H1 (cell line): ENCODE data around the gene WDR64. TPM values are rescaled to one million over a fixed set of nuclear protein-coding genes. Genes with fewer than 3 reads are reported as not detected.

Source experiments
- CTCF ChIA-PET: fragments of 300-600 bp; sonication (Branson Sonifier 250); formaldehyde crosslinking; loops from one replicate; lab custom pipeline; 2021; ENCODE audit not compliant: partially characterized antibody; lab: Charles Lee
- POLR2A ChIA-PET: fragments of 300-600 bp; sonication (Branson Sonifier 250); formaldehyde crosslinking; loops from one replicate; lab custom pipeline; 2021; ENCODE audit warnings: inconsistent platforms; ENCODE audit not compliant: partially characterized antibody; lab: Charles Lee
- DNase-seq, 2 experiments: peaks; one replicate each; pipeline versions ENCODE4 v3.0.0 to v3.0.0-alpha.2; 2010 to 2022; ENCODE audit warnings: low spot score in 2 of 2, low read depth in 1 of 2, mixed read lengths in 1 of 2
- FAIRE-seq: peaks from 2 replicates; lab custom pipeline; 2011; peaks lifted over from hg19 to GRCh38; lab: Jason Lieb, UNC
- H2AFZ ChIP-seq: 2 replicates; pipeline ENCODE4 v1.8.1; 2012; ENCODE audit warnings: low read length, inconsistent platforms
- H2AK5ac ChIP-seq: 2 replicates; pipeline ENCODE4 v1.6.1; 2013; ENCODE audit warnings: low read depth, low read length
- H2BK120ac ChIP-seq: replicated peaks from 2 replicates; pipeline ENCODE3; 2013; ENCODE audit warnings: low read depth, low read length, inconsistent platforms
- H2BK12ac ChIP-seq: 2 replicates; pipeline ENCODE4 v1.6.1; 2013; ENCODE audit warnings: low read depth, low read length
- H2BK15ac ChIP-seq: 2 replicates; pipeline ENCODE4 v1.6.1; 2013; ENCODE audit warnings: low read length
- H2BK20ac ChIP-seq: 2 replicates; pipeline ENCODE4 v1.6.1; 2013; ENCODE audit warnings: low read length
- H2BK5ac ChIP-seq: 2 replicates; pipeline ENCODE4 v1.6.1; 2013; ENCODE audit warnings: low read depth, low read length
- H3K14ac ChIP-seq: 2 replicates; pipeline ENCODE4 v1.6.1; 2013; ENCODE audit warnings: inconsistent platforms; ENCODE audit not compliant: insufficient read length
- H3K18ac ChIP-seq: 2 replicates; pipeline ENCODE4 v1.6.1; 2013; ENCODE audit warnings: low read length; ENCODE audit errors: extremely low read depth
- H3K23ac ChIP-seq: 2 replicates; pipeline ENCODE4 v1.6.1; 2013; ENCODE audit warnings: inconsistent platforms; ENCODE audit not compliant: insufficient read length
- H3K23me2 ChIP-seq: 2 replicates; pipeline ENCODE4 v1.6.1; 2013; ENCODE audit warnings: low read depth, low read length
- H3K27ac ChIP-seq: 2 replicates; pipeline ENCODE4 v1.6.1; 2011; ENCODE audit warnings: low read depth, low read length, inconsistent platforms
- H3K27me3 ChIP-seq, 4 experiments: replicated peaks in 1 of 4; 1 replicate in 1 of 4; 2 replicates in 3 of 4; pipeline versions ENCODE4 v1.6.1 to v1.8.1; 2011 to 2013; ENCODE audit warnings: low read length in 3 of 4, mild to moderate bottlenecking in 3 of 4, inconsistent platforms in 2 of 4, mixed read lengths in 2 of 4, moderate library complexity in 1 of 4; ENCODE audit not compliant: control insufficient read depth in 3 of 4, insufficient read depth in 3 of 4; ENCODE audit errors: extremely low read depth in 1 of 4
- H3K36me3 ChIP-seq, 4 experiments: 2 replicates each; pipeline versions ENCODE4 v1.6.1 to v1.8.1; 2011 to 2013; ENCODE audit warnings: mild to moderate bottlenecking in 4 of 4, low read length in 3 of 4, moderate library complexity in 2 of 4, control low read depth in 1 of 4, inconsistent platforms in 1 of 4; ENCODE audit not compliant: insufficient read depth in 4 of 4, control insufficient read depth in 2 of 4
- H3K4ac ChIP-seq: replicated peaks from 2 replicates; pipeline ENCODE3; 2013; ENCODE audit warnings: low read length, low read depth, mixed read lengths, inconsistent platforms; ENCODE audit not compliant: insufficient read length
- H3K4me1 ChIP-seq, 4 experiments: replicated peaks in 1 of 4; 1 replicate in 1 of 4; 2 replicates in 3 of 4; pipeline versions ENCODE4 v1.6.1 to v1.8.1; 2011 to 2013; ENCODE audit warnings: low read length in 3 of 4, inconsistent platforms in 2 of 4, mixed read lengths in 1 of 4; ENCODE audit not compliant: insufficient read depth in 4 of 4, control insufficient read depth in 3 of 4
- H3K4me2 ChIP-seq, 2 experiments: 2 replicates each; pipeline versions ENCODE4 v1.6.1 to v1.8.1; 2011 to 2013; ENCODE audit warnings: low read depth in 2 of 2, low read length in 2 of 2, control low read depth in 1 of 2, inconsistent platforms in 1 of 2, mild to moderate bottlenecking in 1 of 2; ENCODE audit not compliant: insufficient read depth in 1 of 2
- H3K4me3 ChIP-seq, 4 experiments: fragments of 200-600, 300-600 bp in 1 of 4; sonication (generic), shearing (Covaris generic), sonication (Bioruptor Twin) in 1 of 4; 2 replicates each; pipeline versions ENCODE4 v1.5.1 to v1.8.1; 2011 to 2016; ENCODE audit warnings: low read length in 4 of 4, low read depth in 3 of 4, control low read depth in 2 of 4, inconsistent platforms in 2 of 4, mild to moderate bottlenecking in 2 of 4, mixed read lengths in 1 of 4, moderate library complexity in 1 of 4; ENCODE audit not compliant: insufficient read depth in 2 of 4; ENCODE audit errors: extremely low read depth in 1 of 4
- H3K56ac ChIP-seq: replicated peaks from 2 replicates; pipeline ENCODE3; 2013; ENCODE audit warnings: low read depth, mild to moderate bottlenecking, mixed read lengths, low read length, inconsistent platforms; ENCODE audit not compliant: insufficient read length
- H3K79me1 ChIP-seq: 2 replicates; pipeline ENCODE4 v1.6.1; 2013; ENCODE audit warnings: low read depth, low read length, control low read depth
- H3K79me2 ChIP-seq, 2 experiments: 2 replicates each; pipeline versions ENCODE4 v1.6.1 to v1.8.1; 2012 to 2013; ENCODE audit warnings: low read length in 2 of 2, mild to moderate bottlenecking in 2 of 2, inconsistent platforms in 1 of 2; ENCODE audit not compliant: insufficient read depth in 2 of 2, control insufficient read depth in 1 of 2
- H3K9ac ChIP-seq, 4 experiments: replicated peaks in 1 of 4; 1 replicate in 1 of 4; 2 replicates in 3 of 4; pipeline versions ENCODE4 v1.6.1 to v1.8.1; 2011 to 2013; ENCODE audit warnings: low read depth in 3 of 4, low read length in 3 of 4, control low read depth in 2 of 4, mild to moderate bottlenecking in 2 of 4, moderate library complexity in 2 of 4, inconsistent platforms in 1 of 4; ENCODE audit errors: extremely low read depth in 1 of 4
- H3K9me3 ChIP-seq, 2 experiments: 2 replicates each; pipeline versions ENCODE4 v1.6.1 to v1.8.1; 2012 to 2013; ENCODE audit warnings: mild to moderate bottlenecking in 2 of 2, moderate library complexity in 2 of 2, control low read depth in 1 of 2, inconsistent platforms in 1 of 2, low read depth in 1 of 2, low read length in 1 of 2, mixed read lengths in 1 of 2; ENCODE audit not compliant: insufficient read depth in 2 of 2
- H4K20me1 ChIP-seq, 2 experiments: replicated peaks in 1 of 2; 2 replicates each; pipeline versions ENCODE3 to v1.8.1; 2011 to 2013; ENCODE audit warnings: inconsistent platforms in 2 of 2, low read length in 2 of 2, mild to moderate bottlenecking in 1 of 2; ENCODE audit not compliant: insufficient read depth in 2 of 2, control insufficient read depth in 1 of 2
- H4K5ac ChIP-seq: 2 replicates; pipeline ENCODE4 v1.6.1; 2013; ENCODE audit warnings: low read length, low read depth, mixed read lengths, inconsistent platforms; ENCODE audit not compliant: insufficient read length
- H4K8ac ChIP-seq: 2 replicates; pipeline ENCODE4 v1.8.0; 2013; ENCODE audit warnings: mild to moderate bottlenecking, moderate library complexity, low read length, inconsistent platforms; ENCODE audit not compliant: insufficient read depth; ENCODE audit errors: extremely low read depth
- H4K91ac ChIP-seq: replicated peaks from 2 replicates; pipeline ENCODE3; 2013; ENCODE audit warnings: low read length, mixed read lengths, inconsistent platforms; ENCODE audit not compliant: insufficient read length
- BACH1 ChIP-seq: IDR thresholded peaks from 2 replicates; pipeline ENCODE4 v1.6.1; 2012; ENCODE audit warnings: low read length, improper control_type of control experiment
- CBX5 ChIP-seq: fragments of 300-800, 300-1000 bp; sonication (generic); IDR thresholded peaks from 2 replicates; pipeline ENCODE4 v1.7.1; 2016; ENCODE audit warnings: antibody characterized with exemption, low read length, low read depth
- EGR1 ChIP-seq: IDR thresholded peaks from 2 replicates; pipeline ENCODE4 v1.6.1; 2011; ENCODE audit warnings: low read depth, low read length, borderline replicate concordance
- JUN ChIP-seq: IDR thresholded peaks from 2 replicates; pipeline ENCODE4 v1.6.1; 2011; ENCODE audit warnings: low read depth, mild to moderate bottlenecking, improper control_type of control experiment, low read length
- JUND ChIP-seq: IDR thresholded peaks from 2 replicates; pipeline ENCODE4 v1.6.1; 2011; ENCODE audit warnings: mild to moderate bottlenecking, improper control_type of control experiment, low read length
- NANOG ChIP-seq: IDR thresholded peaks from 2 replicates; pipeline ENCODE4 v1.6.1; 2011; ENCODE audit warnings: low read length, low read depth, mild to moderate bottlenecking, inconsistent platforms; ENCODE audit not compliant: insufficient read depth, poor library complexity, severe bottlenecking
- RXRA ChIP-seq: IDR thresholded peaks from 2 replicates; pipeline ENCODE4 v1.6.1; 2011; ENCODE audit warnings: low read depth, mild to moderate bottlenecking, low read length, moderate library complexity; ENCODE audit not compliant: insufficient read depth
- WGBS, 2 experiments: shearing (Covaris generic) in 1 of 2; methylation state at CpG; one replicate each; pipeline versions ENCODE4 v1.1.6 to v1.1.7; 2013 to 2015; ENCODE audit warnings: low lambda C conversion rate in 2 of 2, mixed read lengths in 2 of 2, inconsistent platforms in 1 of 2, low coverage in 1 of 2, missing lambda C conversion rate in 1 of 2; ENCODE audit not compliant: insufficient replicate concordance in 2 of 2, insufficient coverage in 1 of 2, insufficient read length in 1 of 2; ENCODE audit errors: extremely low coverage in 1 of 2, missing lambda C conversion rate in 1 of 2; 5-methylcytosine and 5-hydroxymethylcytosine counted together
- polyA plus RNA-seq, 7 experiments: library from polyadenylated mRNA; depleted of rRNA in 3 of 7; stranded (reverse) in 5 of 7; unstranded in 2 of 7; fragments of >200 nt in 5 of 7; fragments of 200-250 nt in 2 of 7; gene quantifications; 1 replicate in 5 of 7; 2 replicates in 1 of 7; 4 replicates in 1 of 7; pipeline versions ENCODE4 v1.2.1 to v1.2.3, GENCODE V29; 2011 to 2013; ENCODE audit warnings: missing spikeins in 2 of 7, mixed read lengths in 2 of 7
- total RNA-seq: library from RNA; stranded (reverse); fragmentation: NEBNext Ultra II Directional; extraction: Animal tissue kit (Norgen Biotek cat#: 25700); gene quantifications from 2 replicates; pipeline ENCODE4 v1.2.1, GENCODE V29; 2021

WDR64 gene
- total and polyA plus RNA-seq, 2 of the 8 experiments (the other 6 are each of a cell fraction or from before 2014, with no cell fraction given) = 0.02 TPM; not detected in 1

DNA sequence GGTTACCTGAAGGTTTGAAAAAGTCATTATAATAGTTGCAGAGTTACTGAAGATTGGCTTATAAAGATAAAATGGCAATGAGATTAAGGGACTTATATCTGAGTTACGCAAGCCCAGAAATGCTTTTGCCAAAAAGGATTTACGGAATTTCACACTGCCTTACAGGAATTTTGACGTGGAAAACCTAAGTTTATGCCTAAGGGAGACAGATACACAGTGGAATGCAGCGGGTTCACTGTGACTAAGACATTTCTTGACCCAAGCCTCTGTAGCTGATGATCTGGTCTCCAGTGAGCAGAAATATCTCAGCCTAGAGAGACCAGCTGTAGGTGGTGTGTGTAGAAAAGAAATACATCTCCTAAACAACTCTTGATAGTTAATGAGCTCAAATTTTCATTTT is 185.8 kb downstream of the WDR64 start:
- no peak overlapping the region for H2AFZ ChIP-seq

More for the DNA sequence above, 185.8 kb downstream of the WDR64 start:
- Histone ChIP-seq H4K8ac (no peak overlapping the region), H2BK15ac (no peak overlapping the region), H3K4ac (no peak overlapping the region), H4K5ac (no peak overlapping the region), H3K56ac (no peak overlapping the region), H2BK5ac (no peak overlapping the region), H2BK20ac (no peak overlapping the region), H3K4me2 (no peak overlapping the region), H2BK12ac (no peak overlapping the region), H3K9ac (no peak overlapping the region), H2AK5ac (no peak overlapping the region), H3K79me1 (no peaks in the 10 kb centered on the region), H2BK120ac (no peak overlapping the region), H3K23ac (no peak overlapping the region), H3K4me1 (no peaks in the 10 kb centered on the region), H3K18ac (no peak overlapping the region), H3K4me3 (no peak overlapping the region), H3K79me2 (no peaks in the 10 kb centered on the region), H3K36me3 (no peaks in the 10 kb centered on the region), H3K27ac (no peak overlapping the region), H4K91ac (no peak overlapping the region), H4K20me1 (no peaks in the 10 kb centered on the region), H3K14ac (no peak overlapping the region), H3K23me2 (no peaks in the 10 kb centered on the region), H3K27me3 (no peaks in the 10 kb centered on the region), H3K9me3 (no peaks in the 10 kb centered on the region)
- 74% methylated on average over 4 of the region's 4 CpGs; no CpG with 5 or more reads in 1 of the 2 experiments for WGBS, 2 experiments
- ChIA-PET POLR2A (interaction anchor here (1.9 kb wide), 1 partner anchor 10 kb away, joined by 8 read pairs; the partner anchor contains the start of gene EXO1), CTCF (interaction anchor here (0.7 to 4.2 kb wide), 7 partner anchors 10 to 298 kb away, joined by 3 to 22 read pairs (median 3); partner anchors contain the start of gene EXO1)
- TF ChIP-seq NANOG = no peak
- no peak for TF ChIP-seq RXRA
- no peak for TF ChIP-seq JUND
- TF ChIP-seq BACH1 = no peak
- TF ChIP-seq CBX5 = no peak
- TF ChIP-seq JUN = no peak
- TF ChIP-seq EGR1 = no peak
- FAIRE-seq (no peak), DNase-seq (no peak)
